HepG2 (cell line): ENCODE measurements around the gene CHP1. TPM values are rescaled to one million over a fixed set of nuclear protein-coding genes. Genes with fewer than 3 reads are reported as not detected.
A peak's percentile ranks its signal among the peaks of the same experiment; 100 is the strongest.

Experiments
- ADNP ChIP-seq: sonication (generic); formaldehyde crosslinking; IDR thresholded peaks from 2 replicates; pipeline ENCODE4 v1.4.0; 2020; ENCODE audit warnings: missing genetic modification reagents
- ARNTL ChIP-seq: sonication (generic); formaldehyde crosslinking; IDR thresholded peaks from 2 replicates; pipeline ENCODE4 v1.4.0; 2020; ENCODE audit warnings: mild to moderate bottlenecking, missing genetic modification reagents
- ATF7 ChIP-seq, 2 experiments: fragments of 450-650 bp in 1 of 2; sonication (generic) in 1 of 2; formaldehyde crosslinking in 1 of 2; IDR thresholded peaks; 2 replicates each; pipeline versions ENCODE4 v1.4.0 to v1.6.1; 2016 to 2020; ENCODE audit warnings: antibody characterized with exemption in 1 of 2, mild to moderate bottlenecking in 1 of 2, missing genetic modification reagents in 1 of 2
- BCL6 ChIP-seq: IDR thresholded peaks from 2 replicates; pipeline ENCODE4 v1.6.1; 2016; ENCODE audit warnings: missing genetic modification reagents, missing compliant biosample characterization
- DMAP1 ChIP-seq: IDR thresholded peaks from 2 replicates; pipeline ENCODE4 v1.6.1; 2016
- FOXA1 ChIP-seq, 2 experiments: fragments of 450-650 bp in 1 of 2; sonication (generic) in 1 of 2; formaldehyde crosslinking in 1 of 2; IDR thresholded peaks; 2 replicates each; pipeline versions ENCODE4 v1.4.0 to v1.6.1; 2016 to 2020; ENCODE audit warnings: missing genetic modification reagents in 1 of 2
- FOXM1 ChIP-seq: sonication (generic); formaldehyde crosslinking; IDR thresholded peaks from 2 replicates; pipeline ENCODE4 v1.5.0; 2020; ENCODE audit warnings: missing genetic modification reagents
- FOXP1 ChIP-seq, 2 experiments: fragments of 450-650 bp in 1 of 2; IDR thresholded peaks; 2 replicates each; pipeline ENCODE4 v1.6.1; 2017 to 2018; ENCODE audit warnings: antibody characterized with exemption in 1 of 2
- ISL2 ChIP-seq: sonication (generic); formaldehyde crosslinking; IDR thresholded peaks from 2 replicates; pipeline ENCODE4 v1.5.0; 2020; ENCODE audit warnings: missing genetic modification reagents
- MNT ChIP-seq: fragments of 450-650 bp; IDR thresholded peaks from 2 replicates; pipeline ENCODE4 v1.6.1; 2016
- RAD21 ChIP-seq: fragments of 450-650 bp; formaldehyde crosslinking; IDR thresholded peaks from 2 replicates; pipeline ENCODE4 v1.5.0; 2020; ENCODE audit warnings: mild to moderate bottlenecking
- RFXANK ChIP-seq: IDR thresholded peaks from 2 replicates; pipeline ENCODE4 v1.6.1; 2016
- RXRA ChIP-seq: sonication (generic); formaldehyde crosslinking; IDR thresholded peaks from 2 replicates; pipeline ENCODE4 v1.5.1; 2020; ENCODE audit warnings: missing genetic modification reagents
- SMAD1 ChIP-seq: sonication (generic); formaldehyde crosslinking; IDR thresholded peaks from 2 replicates; pipeline ENCODE4 v1.4.0; 2020; ENCODE audit warnings: missing genetic modification reagents, low read depth, mild to moderate bottlenecking, borderline replicate concordance
- SMARCC2 ChIP-seq: fragments of 450-650 bp; IDR thresholded peaks from 2 replicates; pipeline ENCODE4 v1.6.1; 2017; ENCODE audit warnings: antibody characterized with exemption, mild to moderate bottlenecking
- SOX5 ChIP-seq: IDR thresholded peaks from 2 replicates; pipeline ENCODE4 v1.6.1; 2016; ENCODE audit warnings: borderline replicate concordance
- SRSF9 ChIP-seq: fragments of 200-400 bp; formaldehyde crosslinking; IDR thresholded peaks from 2 replicates; pipeline ENCODE4 v1.6.1; 2018; ENCODE audit warnings: borderline replicate concordance, mild to moderate bottlenecking, low read depth, low read length; ENCODE audit not compliant: insufficient read depth, poor library complexity, severe bottlenecking
- TFAP4 ChIP-seq: sonication (generic); IDR thresholded peaks from 2 replicates; pipeline ENCODE4 v1.6.1; 2016; ENCODE audit warnings: low read depth, borderline replicate concordance
- U2AF1 ChIP-seq: fragments of 200-400 bp; formaldehyde crosslinking; optimal IDR thresholded peaks from 2 replicates; pipeline ENCODE3; 2017; ENCODE audit warnings: mild to moderate bottlenecking, low read depth, low read length
- ZBTB33 ChIP-seq: sonication (generic); formaldehyde crosslinking; IDR thresholded peaks from 2 replicates; pipeline ENCODE4 v1.4.0; 2020; ENCODE audit warnings: missing genetic modification reagents
- ZNF180 ChIP-seq: sonication (generic); formaldehyde crosslinking; IDR thresholded peaks from 2 replicates; pipeline ENCODE4 v1.4.0; 2020; ENCODE audit warnings: low read depth, missing genetic modification reagents, borderline replicate concordance
- ZNF3 ChIP-seq: IDR thresholded peaks from 2 replicates; pipeline ENCODE4 v1.7.0; 2017; ENCODE audit warnings: inconsistent platforms
- ZNF367 ChIP-seq: sonication (generic); formaldehyde crosslinking; IDR thresholded peaks from 2 replicates; pipeline ENCODE4 v1.4.0; 2020; ENCODE audit warnings: missing genetic modification reagents, borderline replicate concordance
- ZNF446 ChIP-seq: sonication (generic); formaldehyde crosslinking; IDR thresholded peaks from 2 replicates; pipeline ENCODE4 v1.5.0; 2020; ENCODE audit warnings: mild to moderate bottlenecking, missing genetic modification reagents
- ZNF484 ChIP-seq: sonication (generic); formaldehyde crosslinking; IDR thresholded peaks from 2 replicates; pipeline ENCODE4 v1.5.1; 2020; ENCODE audit warnings: mild to moderate bottlenecking, low read depth, missing genetic modification reagents, borderline replicate concordance
- ZNF564 ChIP-seq: sonication (generic); formaldehyde crosslinking; IDR thresholded peaks from 2 replicates; pipeline ENCODE4 v1.8.1; 2023; ENCODE audit warnings: mild to moderate bottlenecking, missing genetic modification reagents
- ZNF781 ChIP-seq: sonication (generic); formaldehyde crosslinking; IDR thresholded peaks from 2 replicates; pipeline ENCODE4 v1.5.1; 2020; ENCODE audit warnings: borderline replicate concordance, mild to moderate bottlenecking, missing genetic modification reagents; ENCODE audit errors: not compliant biosample characterization
- ZNF878 ChIP-seq: sonication (generic); formaldehyde crosslinking; IDR thresholded peaks from 2 replicates; pipeline ENCODE4 v1.8.1; 2023; ENCODE audit warnings: mild to moderate bottlenecking, missing genetic modification reagents, moderate library complexity
- ZNF879 ChIP-seq: sonication (generic); formaldehyde crosslinking; IDR thresholded peaks from 2 replicates; pipeline ENCODE4 v1.8.1; 2023; ENCODE audit warnings: missing genetic modification reagents
- polyA plus RNA-seq, 8 experiments: library from polyadenylated mRNA; depleted of rRNA in 3 of 8; stranded (reverse) in 7 of 8; unstranded in 1 of 8; fragments of >200 nt; fragmentation: Illumina TruSeq in 4 of 8; extraction: Trizol in 4 of 8; gene quantifications; 2 replicates each; pipeline versions ENCODE4 v1.2.1 to v1.2.3, GENCODE V29; 2011 to 2016; ENCODE audit warnings: low read depth in 4 of 8, missing spikeins in 1 of 8, mixed read lengths in 1 of 8; ENCODE audit not compliant: insufficient read depth in 1 of 8
- total RNA-seq, 5 experiments: library from RNA; depleted of rRNA; stranded (reverse); fragments of >200 nt; fragmentation: Illumina TruSeq; extraction: Trizol; gene quantifications; 2 replicates each; pipeline ENCODE4 v1.2.3, GENCODE V29; 2016; ENCODE audit warnings: low read depth in 1 of 5

The CHP1 gene
- total and polyA plus RNA-seq, 2 of the 13 experiments (the other 11 are each of a cell fraction or from before 2014, with no cell fraction given) = 49.6 to 76.4 TPM

GRCh38 chr15:41259546-41260189 lies 28.6 kb downstream of the CHP1 start (continued):
- TF ChIP-seq ZNF484 (CRISPR knock-in tag) (no peak), FOXP1 (IDR thresholded peaks at IDR 0.05) (no peak; the same call in 1 of the 2 replicates), FOXP1 (CRISPR knock-in tag; IDR thresholded peaks at IDR 0.05) (peak; percentile 67), TFAP4 (peak; percentile 80; the same call in 1 of the 2 replicates), ZNF879 (CRISPR knock-in tag) (no peak), ZNF446 (CRISPR knock-in tag) (no peak), ZNF367 (CRISPR knock-in tag) (no peak), RAD21 (peak; percentile 55; the same call in 1 of the 2 replicates), ZNF564 (CRISPR knock-in tag) (no peak), FOXM1 (no peak), SMAD1 (no peak), MNT (no peak), RXRA (CRISPR knock-in tag) (peak; percentile 99), DMAP1 (CRISPR knock-in tag) (peak; percentile 78; the same call in 1 of the 2 replicates), ZNF3 (CRISPR knock-in tag) (no peak), FOXA1 (IDR thresholded peaks at IDR 0.05) (no peak), FOXA1 (CRISPR knock-in tag; IDR thresholded peaks at IDR 0.05) (peak; percentile 49; the same call in 1 of the 2 replicates), BCL6 (peak; percentile 82), ZBTB33 (peak; percentile 60), ADNP (CRISPR knock-in tag) (peak; percentile 99), SMARCC2 (no peak), ZNF180 (CRISPR knock-in tag) (no peak), SOX5 (CRISPR knock-in tag) (peak; percentile 88), SRSF9 (no peak), ARNTL (CRISPR knock-in tag) (peak; percentile 78; the same call in 1 of the 2 replicates), U2AF1 (no peak), ISL2 (CRISPR knock-in tag) (peak; percentile 81), ZNF878 (CRISPR knock-in tag) (peak; percentile 35; the same call in 1 of the 2 replicates), RFXANK (no peak), ZNF781 (CRISPR knock-in tag) (peak; percentile 70), ATF7 (IDR thresholded peaks at IDR 0.05) (no peak), ATF7 (CRISPR knock-in tag; IDR thresholded peaks at IDR 0.05) (peak; percentile 41; the same call in 1 of the 2 replicates)
